ENCODE data around the gene PHTF1. TPM values are rescaled to one million over a fixed set of nuclear protein-coding genes. Genes with fewer than 3 reads are reported as not detected.

PHTF1 gene
- 23.9 to 40.5 TPM (median 26.5 TPM) in 3 replicates for total RNA-seq
- long read RNA-seq, transcript PHTF1-204 (19 exons, 3,273 nt) = major isoform, 15 of 70 reads
- long read RNA-seq, partial matches to known transcripts = 27 of 70 reads
- long read RNA-seq, other reads (novel, unspliced or antisense) = 20 of 70 reads

GRCh38 chr1:113759333-113760101 lies at the start of gene PHTF1:
Gene PHTF1, minus strand, starts transcription at chr1:113759486. Its CDS starts 783 bp downstream, at chr1:113758703.
- no peaks in the 10 kb centered on the region for H3K9me3 Mint-ChIP-seq (ENCODE audit: low read depth)
- no peak for DNase-seq (ENCODE audit: low spot score)
- H3K4me1 Mint-ChIP-seq (ENCODE audit: low read depth) = peaks cover 27% of the 10 kb centered on the region
- peak within 1 kb of the TSS; percentile 90 for H3K4me3 Mint-ChIP-seq (ENCODE audit: unreplicated experiment)
- peaks cover 5% of the 10 kb centered on the region for H3K36me3 Mint-ChIP-seq (ENCODE audit: low read depth)
- no peaks in the 10 kb centered on the region for H3K27me3 Mint-ChIP-seq (ENCODE audit: low read depth)
- peak within 1 kb of the TSS; percentile 96 for H3K27ac Mint-ChIP-seq (ENCODE audit: unreplicated experiment)
- TF ChIP-seq CTCF (IDR thresholded peaks at IDR 0.05) = no peak

GRCh38 chr1:113808450-113809195 lies 49.3 kb upstream of the PHTF1 start:
- TF ChIP-seq CTCF (IDR thresholded peaks at IDR 0.05) = no peak

GRCh38 chr1:113805639-113806038 lies 46.4 kb upstream of the PHTF1 start:
- H3K9me3 Mint-ChIP-seq (ENCODE audit: low read depth) = no peaks in the 10 kb centered on the region
- H3K27ac Mint-ChIP-seq (ENCODE audit: unreplicated experiment) = no peak overlapping the region
- no peaks in the 10 kb centered on the region for H3K36me3 Mint-ChIP-seq (ENCODE audit: low read depth)
- no peak for TF ChIP-seq CTCF (IDR thresholded peaks at IDR 0.05)
- H3K4me3 Mint-ChIP-seq (ENCODE audit: unreplicated experiment) = no peak overlapping the region
- no peaks in the 10 kb centered on the region for H3K27me3 Mint-ChIP-seq (ENCODE audit: low read depth)
- H3K4me1 Mint-ChIP-seq (ENCODE audit: low read depth) = peaks cover 54% of the 10 kb centered on the region
- no peak for DNase-seq (ENCODE audit: low spot score)

More at GRCh38 chr1:113808450-113809195, 49.3 kb upstream of the PHTF1 start:
- no peaks in the 10 kb centered on the region for H3K27me3 Mint-ChIP-seq (ENCODE audit: low read depth)
- H3K4me1 Mint-ChIP-seq (ENCODE audit: low read depth) = peaks cover 49% of the 10 kb centered on the region
- DNase-seq (ENCODE audit: low spot score) = no peak
- no peak overlapping the region for H3K4me3 Mint-ChIP-seq (ENCODE audit: unreplicated experiment)
- no peaks in the 10 kb centered on the region for H3K9me3 Mint-ChIP-seq (ENCODE audit: low read depth)
- H3K27ac Mint-ChIP-seq (ENCODE audit: unreplicated experiment) = peak overlapping the region; percentile 41
- no peaks in the 10 kb centered on the region for H3K36me3 Mint-ChIP-seq (ENCODE audit: low read depth)

GRCh38 chr1:113805256-113805531 lies 45.9 kb upstream of the PHTF1 start:
- H3K36me3 Mint-ChIP-seq (ENCODE audit: low read depth) = no peaks in the 10 kb centered on the region
- DNase-seq (ENCODE audit: low spot score) = no peak
- H3K4me1 Mint-ChIP-seq (ENCODE audit: low read depth) = peaks cover 55% of the 10 kb centered on the region
- TF ChIP-seq CTCF (IDR thresholded peaks at IDR 0.05) = no peak
- H3K27ac Mint-ChIP-seq (ENCODE audit: unreplicated experiment) = no peak overlapping the region
- no peaks in the 10 kb centered on the region for H3K27me3 Mint-ChIP-seq (ENCODE audit: low read depth)
- H3K4me3 Mint-ChIP-seq (ENCODE audit: unreplicated experiment) = no peak overlapping the region
- no peaks in the 10 kb centered on the region for H3K9me3 Mint-ChIP-seq (ENCODE audit: low read depth)

- peaks cover 53% of the 10 kb centered on the region for H3K4me1 Mint-ChIP-seq (ENCODE audit: low read depth)
- no peaks in the 10 kb centered on the region for H3K27me3 Mint-ChIP-seq (ENCODE audit: low read depth)
- peak overlapping the region; percentile 29 for H3K27ac Mint-ChIP-seq (ENCODE audit: unreplicated experiment)
- H3K36me3 Mint-ChIP-seq (ENCODE audit: low read depth) = no peaks in the 10 kb centered on the region
- no peak for TF ChIP-seq CTCF (IDR thresholded peaks at IDR 0.05)
- H3K9me3 Mint-ChIP-seq (ENCODE audit: low read depth) = no peaks in the 10 kb centered on the region
- no peak overlapping the region for H3K4me3 Mint-ChIP-seq (ENCODE audit: unreplicated experiment)
- no peak for DNase-seq (ENCODE audit: low spot score)
Measured at GRCh38 chr1:113804421-113805255, 45.4 kb upstream of the PHTF1 start.

Data from chondrocyte (in vitro differentiated cells).